Heart left ventricle (tissue), 16 donors: ENCODE data around the gene NFE2L1. TPM values are rescaled to one million over a fixed set of nuclear protein-coding genes. Genes with fewer than 3 reads are reported as not detected.

Experiments used
- ATAC-seq, 4 donors: fragments of 200-7000 bp; cut with Tn5 transposase; one replicate each; pipeline ENCODE4 v1.9.1; 2020 to 2022; ENCODE audit warnings: moderate library complexity in 4 of 4, mild to moderate bottlenecking in 3 of 4, moderate number of reproducible peaks in 1 of 4
- DNase-seq, 5 donors: peaks; one replicate each; pipeline ENCODE4 v3.0.0-alpha.2; 2020
- H3K27ac ChIP-seq, 12 donors: fragments of 200-600 bp; sonication (generic) in 4 of 12; one replicate each; pipeline versions ENCODE4 v1.5.0 to v1.8.0; 2016 to 2022; ENCODE audit warnings: mild to moderate bottlenecking in 2 of 12
- H3K27me3 ChIP-seq, 9 donors: fragments of 200-600 bp; sonication (generic) in 2 of 9; one replicate each; pipeline versions ENCODE4 v1.5.1 to v1.8.0; 2016 to 2022; ENCODE audit warnings: mild to moderate bottlenecking in 3 of 9
- H3K36me3 ChIP-seq, 9 donors: fragments of 200-600 bp; sonication (generic) in 2 of 9; one replicate each; pipeline versions ENCODE4 v1.5.0 to v1.8.0; 2018 to 2022; ENCODE audit warnings: mild to moderate bottlenecking in 2 of 9
- H3K4me1 ChIP-seq, 12 donors: fragments of 200-600 bp; sonication (generic) in 4 of 12; one replicate each; pipeline versions ENCODE4 v1.5.0 to v1.8.0; 2016 to 2022; ENCODE audit warnings: mild to moderate bottlenecking in 3 of 12
- H3K4me3 ChIP-seq, 12 donors: fragments of 200-600 bp; sonication (generic) in 4 of 12; one replicate each; pipeline versions ENCODE4 v1.5.0 to v1.8.0; 2017 to 2022; ENCODE audit warnings: mild to moderate bottlenecking in 9 of 12, moderate library complexity in 4 of 12
- H3K9me3 ChIP-seq, 12 donors: fragments of 200-600 bp; sonication (generic) in 4 of 12; one replicate each; pipeline versions ENCODE4 v1.5.0 to v1.8.0; 2016 to 2022; ENCODE audit warnings: mild to moderate bottlenecking in 1 of 12
- POLR2A ChIP-seq, 2 donors: fragments of 450-650 bp; IDR thresholded peaks; one replicate each; pipeline ENCODE4 v1.6.1; 2017; ENCODE audit warnings: antibody characterized with exemption in 2 of 2, mild to moderate bottlenecking in 2 of 2, moderate library complexity in 2 of 2
- WGBS, 4 donors: extraction: QIAGEN DNeasy Blood & Tissue Kit in 2 of 4; methylation state at CpG; one replicate each; pipeline versions ENCODE4 v1.1.5 to v1.1.7; 2013 to 2018; 5-methylcytosine and 5-hydroxymethylcytosine counted together
- intact Hi-C, 10 donors: fragments of 100-400 bp; cut with DNase I; formaldehyde crosslinking; loops; one replicate each; pipeline versions ENCODE4 v1.11.1 to v1.14.2; 2022
- polyA plus RNA-seq, 2 donors: library from polyadenylated mRNA; stranded (reverse); fragments of 200-250 nt; gene quantifications; one replicate each; pipeline ENCODE4 v1.2.3, GENCODE V29; 2013
- total RNA-seq, 9 donors: library from RNA; depleted of rRNA in 2 of 9; stranded (reverse); fragments of >200 nt in 2 of 9; fragmentation: NEBNext Ultra II Directional in 3 of 9; extraction: Animal tissue kit (Norgen Biotek cat#: 25700) in 3 of 9; gene quantifications; one replicate each; pipeline versions ENCODE4 v1.1.0 to v1.2.4, GENCODE V29; 2016 to 2023
- TF ChIP-seq, protein P1 (sequence below), 12 donors: fragments of 200-600 bp; sonication (generic) in 4 of 12; IDR thresholded peaks; one replicate each; pipeline versions ENCODE4 v1.5.0 to v1.8.0; 2018 to 2022; ENCODE audit warnings: antibody characterized with exemption in 12 of 12, mild to moderate bottlenecking in 5 of 12
- donor health status: ischemic (EF 13 %, LVEDD 7.1; RV severe dilation, severe dysfunction).
- donor health status: healthy with polysubstance abuse.
- donor health status: DM: no; HTN: yes; CAD: no.
- donor health status: DM: no; HTN: no; CAD: no.
- donor health status: ischemic (EF 25% LVEDD 6.9; RV normal size, moderate dysfunction).
- donor health status: ischemic (EF 25% LVEDD 5.7; RV mildly dilated, moderate dysfunction).
- donor health status: healthy.
- donor health status: DM: yes; HTN: yes; CAD: no.
- donor health status: ischemic (EF 35%, LVEDD 5.7; RV mildly dilated, moderate dysfunction).
- donor health status: nonischemic (EF 11% LVEDD 7.7; RV severe dilation, severe dysfunction).
- donor health status: DM: yes; HTN: yes; CAD: no.
- donor health status: PGD.
- donor health status: ischemic (EF 29% LVEDD 5.4; RV normal size, mild dysfunction).
- donor health status: nonischemic (EF 23%, LVEDD 6.1; RV moderate dilation, normal function).

NFE2L1 gene
- total and polyA plus RNA-seq, 11 donors = 254 to 1,055 (median 553) TPM

DNA sequence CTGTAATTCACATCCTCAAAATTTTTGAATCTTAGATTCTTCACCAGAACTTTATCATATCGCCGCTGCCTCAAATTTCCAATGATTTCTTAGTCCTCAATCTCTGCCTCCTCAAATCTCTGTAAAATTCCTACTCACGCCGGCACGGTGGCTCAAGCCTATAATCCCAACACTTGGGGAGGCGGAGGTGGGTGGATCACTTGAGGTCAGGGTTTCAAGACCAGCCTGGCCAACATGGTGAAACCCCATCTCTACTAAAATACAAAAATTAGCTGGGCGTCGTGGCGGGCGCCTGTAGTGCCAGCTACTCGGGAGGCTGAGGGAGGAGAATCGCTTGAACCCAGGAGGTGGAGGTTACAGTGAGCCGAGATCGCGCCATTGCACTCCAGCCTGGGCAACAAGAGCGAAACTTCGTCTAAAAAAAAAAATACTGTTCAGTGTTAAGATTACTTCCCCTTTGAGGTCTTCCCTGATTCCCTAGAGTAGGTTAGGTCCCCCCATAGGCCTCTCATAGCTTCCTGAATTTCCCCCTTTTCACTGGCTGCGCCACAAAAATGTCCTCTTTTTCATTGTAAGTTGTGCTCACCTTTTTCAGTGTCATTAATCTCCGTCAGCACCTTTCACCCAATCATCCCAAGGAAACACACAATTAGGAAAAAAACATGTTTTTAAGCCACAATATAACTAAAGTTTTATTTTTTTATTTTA, 54.0 kb downstream of the NFE2L1 start:
- intact Hi-C loops = no loop called here
- 82 to 89% (median 86%) methylated on average over 19 of the region's 19 CpGs for WGBS, 4 donors
- DNase-seq (no peak), ATAC-seq (no peak)
- Histone ChIP-seq H3K27ac (peak overlapping the region in 5 of 12 donors; percentile 55 to 93 (median 93)), H3K9me3 (peaks cover 0 to 5% (median 0%) of the 10 kb centered on the region in 12 donors), H3K36me3 (no peaks in the 10 kb centered on the region), H3K4me1 (peaks cover 0 to 35% (median 13%) of the 10 kb centered on the region in 12 donors), H3K4me3 (peak overlapping the region in 8 of 12 donors; percentile 76 to 98 (median 92)), H3K27me3 (no peaks in the 10 kb centered on the region)
- TF ChIP-seq, protein P1, sequence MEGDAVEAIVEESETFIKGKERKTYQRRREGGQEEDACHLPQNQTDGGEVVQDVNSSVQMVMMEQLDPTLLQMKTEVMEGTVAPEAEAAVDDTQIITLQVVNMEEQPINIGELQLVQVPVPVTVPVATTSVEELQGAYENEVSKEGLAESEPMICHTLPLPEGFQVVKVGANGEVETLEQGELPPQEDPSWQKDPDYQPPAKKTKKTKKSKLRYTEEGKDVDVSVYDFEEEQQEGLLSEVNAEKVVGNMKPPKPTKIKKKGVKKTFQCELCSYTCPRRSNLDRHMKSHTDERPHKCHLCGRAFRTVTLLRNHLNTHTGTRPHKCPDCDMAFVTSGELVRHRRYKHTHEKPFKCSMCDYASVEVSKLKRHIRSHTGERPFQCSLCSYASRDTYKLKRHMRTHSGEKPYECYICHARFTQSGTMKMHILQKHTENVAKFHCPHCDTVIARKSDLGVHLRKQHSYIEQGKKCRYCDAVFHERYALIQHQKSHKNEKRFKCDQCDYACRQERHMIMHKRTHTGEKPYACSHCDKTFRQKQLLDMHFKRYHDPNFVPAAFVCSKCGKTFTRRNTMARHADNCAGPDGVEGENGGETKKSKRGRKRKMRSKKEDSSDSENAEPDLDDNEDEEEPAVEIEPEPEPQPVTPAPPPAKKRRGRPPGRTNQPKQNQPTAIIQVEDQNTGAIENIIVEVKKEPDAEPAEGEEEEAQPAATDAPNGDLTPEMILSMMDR (IDR thresholded peaks at IDR 0.05) = no peak
- no peak for TF ChIP-seq POLR2A (IDR thresholded peaks at IDR 0.05)

DNA sequence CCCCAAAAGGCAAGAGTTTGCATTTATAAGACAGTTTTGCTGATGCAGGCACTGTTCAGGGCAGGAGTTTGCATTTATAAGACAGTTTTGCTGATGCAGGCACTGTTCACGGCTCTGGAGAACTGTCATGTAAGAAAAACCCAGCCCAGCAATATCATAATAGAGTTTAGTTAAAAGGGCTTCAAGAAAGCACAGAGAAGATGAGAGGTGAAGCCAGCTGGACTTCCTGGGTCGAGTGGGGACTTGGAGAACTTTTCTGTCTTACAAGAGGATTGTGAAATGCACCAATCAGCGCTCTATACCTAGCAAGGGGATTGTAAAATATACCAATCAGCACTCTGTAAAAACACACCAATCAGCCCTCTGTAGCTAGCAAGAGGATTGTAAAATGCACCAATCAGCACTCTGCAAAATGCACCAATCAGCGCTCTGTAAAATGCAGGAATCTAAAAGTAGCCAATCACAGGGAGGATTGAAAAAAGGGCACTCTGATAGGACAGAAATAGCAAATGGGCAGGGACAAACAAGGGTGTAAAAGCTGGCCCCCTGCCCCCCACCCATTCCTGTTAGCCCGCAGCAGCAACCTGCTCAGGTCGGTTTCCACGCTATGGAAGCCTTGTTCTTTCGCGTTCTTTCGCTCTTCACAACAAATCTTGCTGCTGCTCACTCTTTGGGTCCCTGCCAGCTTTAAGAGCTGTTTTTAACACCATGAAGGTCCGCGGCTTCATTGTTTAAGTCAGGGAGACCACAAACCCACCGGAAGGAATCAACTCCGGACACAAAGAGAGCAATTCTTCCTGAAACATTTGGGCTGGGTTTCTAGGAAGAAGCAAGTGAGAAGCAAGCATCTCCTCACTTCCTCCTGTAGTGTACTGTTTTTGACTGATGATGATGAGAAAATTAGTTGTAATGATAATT, 54.9 kb downstream of the NFE2L1 start:
- Histone ChIP-seq H3K27me3 (no peaks in the 10 kb centered on the region), H3K9me3 (peaks cover 0 to 5% (median 0%) of the 10 kb centered on the region in 12 donors), H3K36me3 (no peaks in the 10 kb centered on the region), H3K27ac (peak overlapping the region in 1 of 12 donors; percentile 93), H3K4me1 (peaks cover 0 to 35% (median 12%) of the 10 kb centered on the region in 12 donors), H3K4me3 (no peak overlapping the region)
- TF ChIP-seq POLR2A (IDR thresholded peaks at IDR 0.05) = no peak
- TF ChIP-seq, protein P1 (IDR thresholded peaks at IDR 0.05) = no peak
- no peak for ATAC-seq
- DNase-seq = peak in 1 of 5 donors; percentile 52
- intact Hi-C loops = no loop called here
- 64 to 80% (median 75%) methylated on average over 14 of the region's 14 CpGs for WGBS, 4 donors

DNA sequence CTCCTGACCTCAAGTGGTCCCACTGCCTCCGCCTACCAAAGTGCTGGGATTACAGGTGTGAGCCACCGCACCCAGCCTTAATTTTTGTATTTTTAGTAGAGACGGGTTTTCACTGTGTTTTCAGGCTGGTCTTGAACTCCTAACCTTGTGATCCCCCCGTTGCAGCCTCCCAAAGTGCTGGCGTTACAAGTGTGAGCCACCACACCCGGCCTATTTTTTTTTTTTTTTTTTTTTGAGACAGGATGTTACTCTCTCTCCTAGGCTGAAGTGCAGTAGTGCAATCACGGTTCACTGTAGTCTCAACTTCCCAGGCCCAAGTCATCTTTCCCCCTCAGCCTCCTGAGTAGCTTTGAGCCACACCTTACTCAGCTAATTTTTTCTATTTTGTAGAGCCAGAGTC, 56.3 kb downstream of the NFE2L1 start:
- ATAC-seq (no peak), DNase-seq (no peak)
- Histone ChIP-seq H3K9me3 (peaks cover 0 to 5% (median 0%) of the 10 kb centered on the region in 12 donors), H3K4me1 (peaks cover 0 to 48% (median 21%) of the 10 kb centered on the region in 12 donors), H3K36me3 (no peaks in the 10 kb centered on the region), H3K27me3 (no peaks in the 10 kb centered on the region), H3K4me3 (no peak overlapping the region), H3K27ac (no peak overlapping the region)
- WGBS, 4 donors = 83 to 93% (median 85%) methylated on average over 7 of the region's 7 CpGs
- intact Hi-C loops = no loop called here
- no peak for TF ChIP-seq POLR2A (IDR thresholded peaks at IDR 0.05)
- TF ChIP-seq, protein P1 (IDR thresholded peaks at IDR 0.05) = no peak

DNA sequence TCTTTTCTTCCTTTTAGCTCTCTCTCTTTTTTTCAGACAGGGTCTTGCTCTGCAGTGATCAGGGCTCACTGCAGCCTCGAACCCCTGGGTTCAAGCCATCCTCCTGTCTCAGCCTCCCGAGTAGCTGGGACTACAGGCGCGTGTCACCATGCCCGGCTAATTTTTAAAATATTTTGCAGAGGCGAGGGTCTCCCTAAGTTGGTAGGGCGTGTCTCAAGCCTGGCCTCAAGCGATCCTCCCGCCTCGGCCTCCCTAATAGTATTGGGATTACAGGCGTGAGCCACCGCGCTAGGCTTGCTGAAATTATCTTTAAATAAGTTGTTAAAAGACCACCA, 58.6 kb downstream of the NFE2L1 start:
- TF ChIP-seq, protein P1 (IDR thresholded peaks at IDR 0.05) = no peak
- no peak for TF ChIP-seq POLR2A (IDR thresholded peaks at IDR 0.05)
- peaks cover 0 to 5% (median 0%) of the 10 kb centered on the region in 12 donors for H3K9me3 ChIP-seq
- intact Hi-C loops = no loop called here
- no peaks in the 10 kb centered on the region for H3K27me3 ChIP-seq
- H3K4me3 ChIP-seq = peak overlapping the region; percentile 73 to 97 (median 88)
- no peak for ATAC-seq
- no peak for DNase-seq
- peak overlapping the region; percentile 86 to 98 (median 96) for H3K27ac ChIP-seq
- WGBS, 4 donors = 46 to 59% (median 48%) methylated on average over 13 of the region's 13 CpGs
- H3K4me1 ChIP-seq = peaks cover 0 to 55% (median 22%) of the 10 kb centered on the region in 12 donors
- no peaks in the 10 kb centered on the region for H3K36me3 ChIP-seq
